ENCODE results near the gene VWA3A.
"Not testable (repeated sequence)": the region's sequence is repeated elsewhere in the genome, so short reads cannot be mapped to it uniquely, and the experiment has no call there.

VWA3A gene

DNA sequence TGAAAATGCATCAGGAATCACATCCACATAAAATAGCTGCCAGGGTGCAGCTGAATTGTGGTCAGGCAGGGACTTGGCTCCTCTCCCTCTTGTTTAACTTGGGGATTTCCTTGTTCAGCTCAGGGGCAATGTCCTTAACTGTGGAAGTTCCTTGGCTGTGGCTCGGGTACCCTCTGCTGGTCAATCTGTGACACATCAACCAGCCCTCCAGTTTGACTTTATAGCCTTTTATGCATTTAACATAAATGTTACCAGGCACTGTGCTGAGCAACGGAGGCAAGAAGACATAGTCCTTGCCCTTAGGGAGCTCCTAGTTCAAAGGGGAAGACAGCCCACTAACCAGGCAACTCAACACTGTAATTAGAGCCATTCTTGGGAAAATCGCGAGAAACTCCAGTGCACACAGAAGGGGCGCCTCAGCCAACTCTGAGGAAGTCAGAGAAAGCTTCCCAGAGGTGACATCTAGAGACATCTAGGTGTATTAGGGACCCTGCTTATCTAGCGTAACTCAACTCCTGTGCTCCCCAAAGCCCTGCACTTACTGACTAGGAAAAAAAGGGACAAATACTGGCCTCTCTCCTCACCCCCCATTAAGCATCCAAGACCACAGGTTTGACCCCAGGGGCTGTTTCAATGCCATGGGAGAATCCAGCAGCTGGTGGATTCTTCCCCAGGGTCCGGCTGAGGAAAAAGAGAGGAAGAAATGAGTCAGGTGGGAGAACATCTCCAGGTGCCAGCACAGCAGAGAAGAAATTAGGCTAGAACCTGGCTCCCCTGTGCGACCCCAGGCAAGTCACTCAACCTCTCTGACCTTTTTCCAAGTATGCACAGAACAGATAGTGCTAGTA, 96.5 kb downstream of the VWA3A start:
- peaks cover 7% of the 10 kb centered on the region for H3K36me3 Mint-ChIP-seq (ENCODE audit: low read depth)
- H3K4me3 Mint-ChIP-seq = peak overlapping the region; percentile 84
- peaks cover 4% of the 10 kb centered on the region for H3K27me3 Mint-ChIP-seq
- peaks cover 36% of the 10 kb centered on the region for H3K4me1 Mint-ChIP-seq (ENCODE audit: low read depth)
- no peaks in the 10 kb centered on the region for H3K9me3 Mint-ChIP-seq
- intact Hi-C loops (cut with micrococcal nuclease) = loop anchor here (1.0 to 5.0 kb wide), 3 partner anchors 112 to 237 kb away; partner anchors contain the start of genes PDZD9 and UQCRC2
- H3K27ac Mint-ChIP-seq = peak overlapping the region; percentile 100

DNA sequence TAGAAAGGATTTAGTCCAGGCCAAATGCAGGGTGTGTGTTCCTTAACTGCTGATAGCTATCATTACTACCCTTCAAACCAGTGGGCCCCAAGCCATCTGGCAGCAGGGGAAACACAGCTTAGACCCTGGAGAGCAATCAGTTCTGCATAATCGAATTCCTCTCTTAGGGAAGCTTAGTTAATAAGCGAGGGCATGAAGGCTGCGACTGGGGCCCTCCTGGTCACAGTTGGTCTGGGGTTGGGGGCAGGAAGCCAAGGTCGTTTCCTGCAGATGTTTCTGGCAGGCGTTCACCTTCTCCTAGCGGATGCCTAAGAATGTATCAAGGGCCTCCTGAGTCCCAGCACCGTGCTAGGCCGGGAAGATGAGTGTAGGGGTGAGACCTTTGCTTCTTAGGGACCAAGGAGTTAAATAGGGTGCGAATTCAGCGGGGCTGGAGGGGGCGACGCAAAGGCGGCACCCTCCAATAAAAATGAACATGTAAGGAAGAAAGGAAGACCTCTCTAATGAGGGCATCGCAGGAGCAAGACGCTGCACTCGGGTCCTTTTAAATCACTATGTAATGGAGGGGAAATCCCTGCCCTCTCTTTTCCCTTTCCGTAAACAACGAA, 97.2 kb downstream of the VWA3A start:
- Mint-ChIP-seq H3K27me3 (peaks cover 8% of the 10 kb centered on the region), H3K9me3 (no peaks in the 10 kb centered on the region), H3K4me1 (ENCODE audit: low read depth) (peaks cover 42% of the 10 kb centered on the region), H3K27ac (peak overlapping the region; percentile 100), H3K36me3 (ENCODE audit: low read depth) (peaks cover 7% of the 10 kb centered on the region), H3K4me3 (peak overlapping the region; percentile 84)
- intact Hi-C loops (cut with micrococcal nuclease) = loop anchor here (1.0 to 5.0 kb wide), 5 partner anchors 17 to 592 kb away; partner anchors contain the start of genes EEF2K, METTL9, POLR3E and UQCRC2

DNA sequence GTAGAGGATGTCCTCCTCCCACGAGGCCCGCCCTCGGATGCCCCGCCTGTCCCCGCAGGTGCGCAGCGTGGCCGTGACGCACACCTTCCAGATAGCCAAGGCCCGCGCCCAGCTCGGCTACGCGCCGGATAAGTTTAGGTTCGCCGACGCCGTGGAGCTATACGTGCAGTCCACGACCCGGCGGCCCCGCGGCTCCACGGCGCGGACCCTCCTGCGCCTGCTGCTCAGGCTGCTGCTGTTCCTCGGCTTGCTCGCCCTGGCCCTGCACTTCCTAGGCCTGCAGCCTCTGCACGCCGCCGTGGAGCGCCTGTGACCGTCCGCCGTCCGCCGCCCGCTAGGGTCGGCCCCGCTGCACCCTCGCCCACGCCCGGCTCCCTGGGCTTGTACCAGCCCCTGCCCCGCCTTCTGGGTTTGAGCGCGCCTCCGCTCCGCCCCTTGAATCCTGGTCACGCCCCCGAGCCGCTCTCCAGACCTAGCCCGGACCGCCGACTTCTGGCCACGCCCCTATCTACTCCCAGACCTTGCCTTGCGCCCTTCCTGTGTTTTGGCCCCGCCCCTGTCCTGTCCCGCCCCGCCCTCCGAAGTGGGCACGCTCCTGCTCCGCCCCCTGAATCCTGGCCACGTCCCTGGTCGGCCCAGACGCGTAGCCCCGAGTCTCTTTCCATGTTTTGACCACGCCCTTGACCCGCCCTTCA, 97.9 kb downstream of the VWA3A start:
- H3K4me1 Mint-ChIP-seq (ENCODE audit: low read depth) = peaks cover 49% of the 10 kb centered on the region
- H3K36me3 Mint-ChIP-seq (ENCODE audit: low read depth) = peaks cover 7% of the 10 kb centered on the region

DNA sequence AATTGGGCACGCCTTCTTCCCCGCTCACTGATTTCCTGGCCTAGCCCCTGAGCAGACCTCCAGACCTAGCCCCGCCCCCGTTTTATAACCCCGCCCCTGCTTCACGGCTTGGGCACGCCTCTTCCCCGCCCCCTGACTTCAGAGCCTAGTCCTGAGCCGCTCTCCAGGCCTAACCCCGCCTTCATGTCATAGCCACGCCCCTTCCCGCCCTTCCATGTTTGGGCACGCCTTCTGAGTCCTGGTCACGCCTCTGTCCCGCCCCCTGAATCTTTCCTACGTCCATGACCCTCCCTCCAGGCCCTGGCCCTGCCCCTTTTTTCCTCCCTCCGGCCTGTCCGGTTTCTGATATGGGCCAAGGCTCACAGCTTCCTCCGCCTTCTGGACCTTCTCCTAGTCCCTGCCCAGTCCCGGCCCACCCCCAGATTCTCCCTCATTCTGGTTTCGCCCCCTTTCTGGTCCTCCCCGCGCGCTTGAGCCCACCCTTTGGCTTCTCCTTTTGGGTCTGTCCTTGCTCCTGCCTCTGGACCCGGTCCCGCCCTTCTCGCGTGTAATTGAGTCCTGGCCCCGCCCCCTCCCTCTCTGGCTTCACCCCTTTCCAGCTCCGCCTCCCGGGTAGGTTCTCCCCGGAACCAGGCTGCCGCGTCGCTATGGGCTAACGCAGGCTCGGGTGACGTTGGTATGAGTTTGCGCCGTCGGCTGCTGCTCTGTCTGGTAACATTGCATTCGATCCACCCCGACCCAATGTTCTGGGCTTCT, 98.6 kb downstream of the VWA3A start:
- no peaks in the 10 kb centered on the region for H3K9me3 Mint-ChIP-seq
- peaks cover 8% of the 10 kb centered on the region for H3K27me3 Mint-ChIP-seq
- peak overlapping the region; percentile 100 for H3K27ac Mint-ChIP-seq
- H3K36me3 Mint-ChIP-seq (ENCODE audit: low read depth) = peaks cover 7% of the 10 kb centered on the region
- H3K4me3 Mint-ChIP-seq = peak overlapping the region; percentile 84
- peaks cover 52% of the 10 kb centered on the region for H3K4me1 Mint-ChIP-seq (ENCODE audit: low read depth)
- intact Hi-C loops (cut with micrococcal nuclease) = loop anchor here (1.0 to 5.0 kb wide), 3 partner anchors 16 to 594 kb away; partner anchors contain the start of genes EEF2K, METTL9 and POLR3E

More for the DNA sequence above, 97.9 kb downstream of the VWA3A start:
- peaks cover 8% of the 10 kb centered on the region for H3K27me3 Mint-ChIP-seq
- peak overlapping the region; percentile 100 for H3K27ac Mint-ChIP-seq
- no peaks in the 10 kb centered on the region for H3K9me3 Mint-ChIP-seq
- peak overlapping the region; percentile 84 for H3K4me3 Mint-ChIP-seq
- intact Hi-C loops (cut with micrococcal nuclease) = loop anchor here (1.0 to 5.0 kb wide), 3 partner anchors 17 to 593 kb away; partner anchors contain the start of genes EEF2K, METTL9 and POLR3E

DNA sequence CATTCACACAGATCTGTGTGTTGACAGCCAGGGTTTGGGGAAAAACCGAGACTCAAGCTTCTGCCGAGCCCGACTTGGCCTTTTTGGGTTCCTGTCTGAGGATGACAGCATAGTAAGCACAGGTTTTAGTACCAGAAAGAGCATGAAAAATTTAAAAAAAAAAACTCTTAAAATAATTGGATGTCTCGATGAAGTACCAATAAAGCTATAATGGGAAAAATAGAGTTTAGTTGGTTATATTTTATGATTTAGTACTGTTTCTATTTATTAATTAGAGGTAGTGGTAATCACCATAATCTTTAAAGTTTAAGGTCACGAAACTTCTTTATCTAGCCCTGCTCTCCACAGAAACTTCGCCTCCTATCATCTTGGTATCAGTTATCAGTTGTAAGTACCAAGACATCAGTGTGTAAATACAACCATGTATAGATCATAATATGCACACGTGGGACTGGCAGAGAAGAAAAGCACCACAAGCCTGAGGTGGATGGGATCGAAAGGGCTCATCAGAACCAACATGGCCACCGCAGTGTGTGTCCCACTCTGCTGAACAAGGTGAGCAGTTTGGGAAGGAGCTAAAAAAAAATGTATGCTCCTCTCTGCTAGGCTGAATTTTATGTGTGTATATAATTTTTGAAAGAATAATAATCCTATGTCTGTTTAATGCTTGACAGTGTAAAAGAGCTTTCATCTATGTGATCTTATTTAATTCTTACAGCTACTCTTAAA, 99.4 kb downstream of the VWA3A start:
- Mint-ChIP-seq H3K27ac (peak overlapping the region; percentile 100), H3K27me3 (peaks cover 8% of the 10 kb centered on the region), H3K4me1 (ENCODE audit: low read depth) (peaks cover 52% of the 10 kb centered on the region), H3K4me3 (peak overlapping the region; percentile 84), H3K9me3 (no peaks in the 10 kb centered on the region), H3K36me3 (ENCODE audit: low read depth) (peaks cover 7% of the 10 kb centered on the region)
- intact Hi-C loops (cut with micrococcal nuclease) = loop anchor here (2.0 to 5.0 kb wide), 2 partner anchors 15 to 594 kb away; partner anchors contain the start of genes EEF2K and METTL9

DNA sequence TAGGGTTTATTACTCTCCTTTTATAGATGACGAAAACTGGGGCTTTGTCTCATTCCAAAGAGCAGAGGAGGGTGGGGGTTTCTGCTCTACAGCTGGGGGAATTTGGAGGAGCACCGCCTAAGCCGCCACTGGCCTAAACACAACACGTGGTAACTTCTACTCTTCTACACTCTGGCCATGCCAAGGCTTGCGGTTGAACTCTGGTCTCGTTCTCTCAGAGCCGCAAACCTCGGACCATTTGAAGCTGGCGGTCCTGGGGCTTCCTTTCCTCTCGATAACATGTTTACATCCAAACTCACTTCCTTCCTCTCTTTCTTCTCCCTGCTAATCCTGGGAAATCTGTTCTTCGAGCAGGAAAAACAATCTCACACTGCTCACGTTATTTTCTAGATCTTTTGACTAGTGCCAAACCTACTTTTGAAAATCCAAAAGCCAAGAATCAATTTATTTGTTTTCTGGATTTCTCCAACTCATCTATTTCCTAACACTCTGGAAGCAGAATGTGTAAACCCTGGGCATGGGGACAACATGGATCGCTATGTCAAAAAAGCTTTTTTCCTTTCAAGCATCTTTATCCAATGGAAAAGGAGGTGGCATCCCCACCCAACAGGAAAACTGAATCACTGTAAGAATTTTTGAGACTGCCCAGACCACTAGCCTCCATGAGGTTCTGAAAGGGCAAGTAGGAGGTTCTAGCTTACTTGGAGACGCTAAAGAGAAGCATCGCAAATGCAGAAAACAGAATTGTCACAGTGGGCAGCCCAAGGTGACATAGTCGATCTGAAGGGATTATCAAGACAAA, 100.1 kb downstream of the VWA3A start:
- H3K27me3 Mint-ChIP-seq = peaks cover 10% of the 10 kb centered on the region
- intact Hi-C loops (cut with micrococcal nuclease) = loop anchor here (5.0 kb wide), 1 partner anchor 595 kb away; the partner anchor contains the start of gene METTL9
- peak overlapping the region; percentile 56 for H3K4me3 Mint-ChIP-seq
- no peaks in the 10 kb centered on the region for H3K9me3 Mint-ChIP-seq
- peaks cover 52% of the 10 kb centered on the region for H3K4me1 Mint-ChIP-seq (ENCODE audit: low read depth)
- H3K36me3 Mint-ChIP-seq (ENCODE audit: low read depth) = peaks cover 7% of the 10 kb centered on the region
- peak overlapping the region; percentile 100 for H3K27ac Mint-ChIP-seq

DNA sequence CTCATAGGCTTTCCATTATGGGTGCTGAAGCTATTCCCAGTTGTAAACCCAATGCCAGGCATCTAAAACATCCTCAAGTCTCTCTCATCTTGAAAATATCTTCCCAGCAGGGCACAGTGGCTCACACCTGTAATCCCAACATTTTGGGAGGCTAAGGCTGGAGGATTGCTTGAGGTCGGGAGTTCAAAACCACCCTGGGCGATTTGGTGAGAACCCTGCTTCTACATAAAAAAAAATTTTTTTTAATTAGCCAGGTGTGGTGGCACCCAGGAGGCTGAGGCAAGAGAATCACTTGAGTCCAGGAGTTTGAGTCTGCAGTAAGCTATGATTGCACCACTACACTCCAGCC, 100.7 kb downstream of the VWA3A start:
- Mint-ChIP-seq H3K4me3 (no peak overlapping the region), H3K36me3 (ENCODE audit: low read depth) (peaks cover 7% of the 10 kb centered on the region), H3K9me3 (no peaks in the 10 kb centered on the region), H3K27me3 (peaks cover 10% of the 10 kb centered on the region), H3K27ac (peak overlapping the region; percentile 100), H3K4me1 (ENCODE audit: low read depth) (peaks cover 50% of the 10 kb centered on the region)
- intact Hi-C loops (cut with micrococcal nuclease) = loop anchor here (5.0 kb wide), 1 partner anchor 596 kb away; the partner anchor contains the start of gene METTL9

DNA sequence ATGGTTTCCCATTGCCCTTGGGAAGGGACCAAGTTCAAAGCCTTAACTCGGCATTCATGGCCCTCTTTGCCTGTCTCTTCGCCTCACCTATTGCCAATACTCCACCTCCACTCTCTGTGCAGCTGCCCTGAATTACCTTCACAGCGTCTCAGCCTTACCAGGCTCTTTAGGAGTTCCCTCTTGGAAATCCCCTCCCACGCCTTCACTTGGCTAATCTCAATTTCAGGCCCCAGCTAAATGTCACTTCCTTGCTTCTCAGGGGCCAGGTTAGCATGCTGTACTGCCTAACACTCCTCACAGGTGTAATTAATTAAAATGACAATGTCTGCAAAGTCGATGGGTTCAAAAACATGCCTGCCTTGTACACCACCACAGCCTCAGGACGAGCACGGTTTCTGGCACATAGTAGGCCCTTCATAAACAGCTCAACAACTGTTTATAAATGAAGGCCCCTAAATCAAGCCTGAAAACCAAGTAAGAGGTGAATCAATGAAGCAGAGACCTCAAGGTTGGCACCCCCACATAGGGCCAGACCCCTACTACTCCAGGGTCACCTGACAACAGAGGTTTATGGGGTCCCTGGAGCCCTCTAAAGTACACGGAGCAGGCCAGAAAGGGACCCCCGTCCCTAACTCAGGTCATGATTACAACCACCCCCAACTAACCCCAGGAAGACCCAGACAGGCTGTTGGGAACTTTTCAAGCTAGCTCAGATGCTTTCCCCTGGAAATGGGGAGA, 102.5 kb downstream of the VWA3A start:
- Mint-ChIP-seq H3K9me3 (no peaks in the 10 kb centered on the region), H3K27me3 (peaks cover 10% of the 10 kb centered on the region), H3K4me3 (peak overlapping the region; percentile 67), H3K36me3 (ENCODE audit: low read depth) (peaks cover 7% of the 10 kb centered on the region), H3K27ac (peak overlapping the region; percentile 5), H3K4me1 (ENCODE audit: low read depth) (peaks cover 49% of the 10 kb centered on the region)
- intact Hi-C loops (cut with micrococcal nuclease) = loop anchor here (5.0 kb wide), 1 partner anchor 598 kb away; the partner anchor contains the start of gene METTL9

DNA sequence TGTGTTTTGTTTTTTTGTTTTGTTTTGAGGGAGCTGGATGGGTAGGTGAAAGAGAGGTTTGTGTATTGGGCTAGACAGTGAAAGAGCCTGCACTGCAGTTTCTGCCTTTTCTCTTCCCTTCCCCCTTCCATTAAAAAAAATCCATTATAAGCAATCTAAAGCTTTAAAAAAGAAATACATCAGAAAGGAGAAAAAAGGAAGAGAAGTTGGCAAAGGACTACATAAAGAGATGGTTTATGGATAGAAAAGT, 103.0 kb downstream of the VWA3A start:
- Mint-ChIP-seq H3K27me3 (peaks cover 10% of the 10 kb centered on the region), H3K9me3 (no peaks in the 10 kb centered on the region), H3K36me3 (ENCODE audit: low read depth) (peaks cover 7% of the 10 kb centered on the region), H3K4me1 (ENCODE audit: low read depth) (peaks cover 46% of the 10 kb centered on the region), H3K27ac (peak overlapping the region; percentile 5), H3K4me3 (peak overlapping the region; percentile 67)
- intact Hi-C loops (cut with micrococcal nuclease) = no loop called here

DNA sequence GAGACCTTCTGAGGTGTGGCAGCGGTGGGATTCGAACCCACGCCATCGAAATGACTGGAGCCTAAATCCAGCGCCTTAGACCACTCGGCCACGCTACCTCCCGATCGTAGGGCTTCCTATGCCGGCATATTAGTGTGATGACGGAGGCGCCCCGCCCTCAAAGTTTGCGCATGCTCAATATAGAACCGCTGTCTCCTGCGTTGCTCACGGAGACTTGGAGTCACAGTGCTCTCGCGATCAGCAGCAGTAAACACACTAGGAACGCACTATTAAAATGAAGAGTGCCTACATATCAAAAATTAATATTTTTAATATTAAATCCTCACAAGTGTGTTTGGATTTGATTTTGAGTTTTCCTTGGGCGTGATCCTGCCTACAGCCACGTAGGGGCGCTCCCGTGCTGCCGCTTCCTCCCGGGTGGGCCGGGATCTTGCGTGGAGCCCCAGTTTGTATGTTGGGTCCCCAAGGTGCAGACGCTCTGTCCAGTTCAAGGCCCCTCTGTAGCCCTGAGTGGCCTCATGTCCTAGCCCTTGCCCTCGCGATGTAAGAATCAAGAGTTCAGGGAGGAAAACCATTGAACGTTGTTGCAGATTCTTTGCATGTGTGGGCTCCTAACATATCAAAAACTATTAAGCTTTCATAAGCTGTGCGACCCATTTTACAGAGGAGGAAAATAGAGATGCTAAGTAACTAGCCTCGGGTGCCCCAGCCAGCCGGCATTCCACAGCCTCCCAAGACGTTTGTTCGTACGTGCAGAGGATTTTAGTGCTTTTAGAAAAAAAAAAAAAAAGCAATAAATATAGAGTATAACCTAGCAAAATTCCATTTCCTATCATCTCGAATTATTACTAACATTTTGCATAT, 103.6 kb downstream of the VWA3A start:
- Mint-ChIP-seq H3K4me3 (peak overlapping the region; percentile 67), H3K27ac (peak overlapping the region; percentile 5), H3K4me1 (ENCODE audit: low read depth) (peaks cover 46% of the 10 kb centered on the region), H3K9me3 (no peaks in the 10 kb centered on the region), H3K27me3 (peaks cover 10% of the 10 kb centered on the region), H3K36me3 (ENCODE audit: low read depth) (peaks cover 5% of the 10 kb centered on the region)
- intact Hi-C loops (cut with micrococcal nuclease) = no loop called here

DNA sequence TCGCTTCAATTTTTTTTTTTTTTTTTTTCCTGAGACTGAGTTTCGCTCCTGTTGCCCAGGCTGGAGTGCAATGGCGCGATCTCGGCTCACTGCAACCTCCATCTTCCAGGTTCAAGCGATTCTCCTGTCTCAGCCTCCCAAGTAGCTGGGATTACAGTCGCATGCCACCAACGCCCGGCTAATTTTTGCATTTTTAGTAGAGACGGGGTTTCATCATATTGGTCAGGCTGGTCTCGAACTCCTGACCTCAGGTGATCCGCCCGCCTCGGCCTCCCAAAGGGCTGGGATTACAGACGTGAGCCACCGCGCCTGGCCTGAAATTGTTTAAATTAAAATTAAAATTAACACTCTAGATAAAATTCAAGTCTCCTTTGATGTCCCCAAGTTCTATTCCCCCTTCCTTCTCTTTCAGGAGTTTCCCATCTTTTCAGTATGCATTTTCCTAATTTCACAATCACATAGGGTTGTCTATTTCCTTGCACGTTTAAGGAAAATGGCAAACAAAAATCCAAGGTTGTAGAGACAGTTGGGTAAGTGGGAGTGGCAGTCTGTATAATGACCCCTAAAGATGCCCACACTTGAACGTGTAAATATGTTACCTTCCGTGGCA, 104.3 kb downstream of the VWA3A start:
- intact Hi-C loops (cut with micrococcal nuclease); H3K27me3 Mint-ChIP-seq; H3K27ac Mint-ChIP-seq; H3K36me3 Mint-ChIP-seq (ENCODE audit: low read depth); H3K9me3 Mint-ChIP-seq: not testable (repeated sequence)
- H3K4me3 Mint-ChIP-seq = peak overlapping the region; percentile 32
- H3K4me1 Mint-ChIP-seq (ENCODE audit: low read depth) = peaks cover 46% of the 10 kb centered on the region
